HL-60 (cell line): ENCODE measurements around the gene SRD5A3.

Source experiments
- DNase-seq, 2 experiments: peaks; one replicate each; pipeline ENCODE4 v3.0.0-alpha.2; 2010 to 2020; ENCODE audit warnings: low read depth in 1 of 2, low spot score in 1 of 2
- H3K27ac ChIP-seq: fragments of 250-450 bp; sonication (Bioruptor Pico); replicated peaks from 2 replicates; pipeline ENCODE4 v1.5.1; 2020; ENCODE audit warnings: mild to moderate bottlenecking, moderate library complexity
- H3K27me3 ChIP-seq: fragments of 250-450 bp; sonication (Bioruptor Pico); 2 replicates; pipeline ENCODE4 v1.5.1; 2021; ENCODE audit warnings: mild to moderate bottlenecking, moderate library complexity; ENCODE audit not compliant: insufficient read depth, poor library complexity, severe bottlenecking
- H3K4me3 ChIP-seq: replicated peaks from 2 replicates; pipeline ENCODE4 v1.5.1; 2011; ENCODE audit warnings: mild to moderate bottlenecking, control low read depth, low read length; ENCODE audit not compliant: insufficient read depth
- GABPA ChIP-seq: IDR thresholded peaks from 2 replicates; pipeline ENCODE4 v1.6.1; 2012; ENCODE audit warnings: low read depth
- POLR2AphosphoS5 ChIP-seq: IDR thresholded peaks from 2 replicates; pipeline ENCODE4 v1.6.1; 2012; ENCODE audit warnings: low read depth
- REST ChIP-seq: IDR thresholded peaks from 2 replicates; pipeline ENCODE4 v1.6.1; 2012; ENCODE audit warnings: low read depth; ENCODE audit not compliant: insufficient replicate concordance
- SPI1 ChIP-seq: IDR thresholded peaks from 2 replicates; pipeline ENCODE4 v1.6.1; 2012; ENCODE audit warnings: low read depth, mild to moderate bottlenecking, borderline replicate concordance
- TF ChIP-seq, protein P1 (sequence below): IDR thresholded peaks from one replicate; pipeline ENCODE4 v1.5.1; 2011; ENCODE audit warnings: low read length, control low read depth, inconsistent platforms; ENCODE audit not compliant: insufficient read depth

SRD5A3 gene

DNA sequence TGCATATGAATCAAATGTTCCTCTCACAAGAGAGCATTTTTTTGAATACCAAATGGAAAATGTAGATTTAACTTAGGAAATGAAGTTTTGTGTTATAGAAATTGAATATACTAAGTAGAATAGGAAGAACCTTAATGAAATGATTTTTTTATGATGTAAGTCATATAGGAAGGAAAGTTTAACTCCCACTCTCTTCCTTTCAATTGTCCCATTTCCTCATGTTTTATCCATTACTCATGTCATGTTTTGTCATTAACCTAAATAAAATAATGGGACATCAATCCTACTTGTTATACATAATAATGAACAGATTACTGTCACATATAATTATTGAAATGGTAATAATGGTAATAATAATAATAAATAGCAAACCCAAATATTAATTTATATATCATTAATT, 22.7 kb upstream of the SRD5A3 start:
- no peak for TF ChIP-seq POLR2AphosphoS5
- TF ChIP-seq, protein P1, sequence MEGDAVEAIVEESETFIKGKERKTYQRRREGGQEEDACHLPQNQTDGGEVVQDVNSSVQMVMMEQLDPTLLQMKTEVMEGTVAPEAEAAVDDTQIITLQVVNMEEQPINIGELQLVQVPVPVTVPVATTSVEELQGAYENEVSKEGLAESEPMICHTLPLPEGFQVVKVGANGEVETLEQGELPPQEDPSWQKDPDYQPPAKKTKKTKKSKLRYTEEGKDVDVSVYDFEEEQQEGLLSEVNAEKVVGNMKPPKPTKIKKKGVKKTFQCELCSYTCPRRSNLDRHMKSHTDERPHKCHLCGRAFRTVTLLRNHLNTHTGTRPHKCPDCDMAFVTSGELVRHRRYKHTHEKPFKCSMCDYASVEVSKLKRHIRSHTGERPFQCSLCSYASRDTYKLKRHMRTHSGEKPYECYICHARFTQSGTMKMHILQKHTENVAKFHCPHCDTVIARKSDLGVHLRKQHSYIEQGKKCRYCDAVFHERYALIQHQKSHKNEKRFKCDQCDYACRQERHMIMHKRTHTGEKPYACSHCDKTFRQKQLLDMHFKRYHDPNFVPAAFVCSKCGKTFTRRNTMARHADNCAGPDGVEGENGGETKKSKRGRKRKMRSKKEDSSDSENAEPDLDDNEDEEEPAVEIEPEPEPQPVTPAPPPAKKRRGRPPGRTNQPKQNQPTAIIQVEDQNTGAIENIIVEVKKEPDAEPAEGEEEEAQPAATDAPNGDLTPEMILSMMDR: no peak
- no peak for TF ChIP-seq REST
- TF ChIP-seq SPI1: no peak
- TF ChIP-seq GABPA: no peak
- H3K4me3 ChIP-seq: no peak overlapping the region
- H3K27me3 ChIP-seq: no peaks in the 10 kb centered on the region
- no peak overlapping the region for H3K27ac ChIP-seq
- DNase-seq: no peak

GRCh38 chr4:55326629-55327028, 19.4 kb upstream of the SRD5A3 start:
- DNase-seq: no peak
- H3K4me3 ChIP-seq: no peak overlapping the region
- TF ChIP-seq REST: no peak
- no peak for TF ChIP-seq GABPA
- TF ChIP-seq SPI1: no peak
- TF ChIP-seq, protein P1: no peak
- TF ChIP-seq POLR2AphosphoS5: no peak
- H3K27ac ChIP-seq: no peak overlapping the region
- no peaks in the 10 kb centered on the region for H3K27me3 ChIP-seq

DNA sequence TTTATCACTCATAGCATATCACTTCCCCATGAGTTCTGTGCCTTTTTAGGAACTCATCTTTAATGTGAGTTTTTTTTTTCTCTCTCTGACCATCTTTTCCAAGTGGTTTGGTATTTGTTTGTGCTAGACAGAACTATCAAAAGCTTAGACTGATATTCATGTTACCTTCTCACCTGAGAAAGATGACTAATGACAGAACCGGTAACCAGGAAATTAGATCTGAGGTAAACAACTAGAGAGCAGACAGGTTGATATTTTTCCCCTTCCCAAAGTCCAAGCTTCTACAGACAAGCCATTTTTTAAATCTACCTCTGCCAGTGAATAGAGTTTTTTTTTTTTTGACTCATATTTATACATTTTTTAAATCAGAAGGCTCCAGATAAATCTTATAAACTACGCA, 17.0 kb upstream of the SRD5A3 start:
- Histone ChIP-seq H3K27ac (no peak overlapping the region), H3K27me3 (no peaks in the 10 kb centered on the region), H3K4me3 (no peak overlapping the region)
- TF ChIP-seq GABPA: no peak
- TF ChIP-seq REST: no peak
- no peak for TF ChIP-seq POLR2AphosphoS5
- no peak for TF ChIP-seq SPI1
- DNase-seq: no peak
